ENCODE measurements around the gene TNN. TPM values are rescaled to one million over a fixed set of nuclear protein-coding genes. Genes with fewer than 3 reads are reported as not detected.

TNN gene
- total and polyA plus RNA-seq, 7 donors = 0.01 TPM; not detected in 5

GRCh38 chr1:175073061-175073460 lies 5.4 kb downstream of the TNN start:
- no peak for TF ChIP-seq CTCF (IDR thresholded peaks at IDR 0.05)
- Histone ChIP-seq H3K36me3 (ENCODE audit: insufficient read depth in 1 of 2, low read depth in 1 of 2) (no peaks in the 10 kb centered on the region), H3K4me3 (no peak overlapping the region), H3K9me3 (no peaks in the 10 kb centered on the region), H3K27me3 (ENCODE audit: insufficient read depth in 3 of 3, low read length in 2 of 3) (peaks cover 0 to 8% (median 0%) of the 10 kb centered on the region in 3 donors), H3K4me1 (no peaks in the 10 kb centered on the region), H3K27ac (no peak overlapping the region)
- ATAC-seq (peak; percentile 57 to 84 (median 66)), DNase-seq (no peak)
- WGBS, 3 donors = 49 to 54% (median 50%) methylated on average over 6 of the region's 6 CpGs
- intact Hi-C loops (cut with DNase I) = no loop called here

- no peak overlapping the region for H3K27ac ChIP-seq
Observed at GRCh38 chr1:175073633-175074032, 6.0 kb downstream of the TNN start.

GRCh38 chr1:175075572-175076568 lies 8.2 kb downstream of the TNN start:
- TF ChIP-seq CTCF (IDR thresholded peaks at IDR 0.05) = no peak
- 68 to 77% (median 69%) methylated on average over 14 of the region's 14 CpGs for WGBS, 3 donors
- DNase-seq (no peak), ATAC-seq (no peak)
- Histone ChIP-seq H3K4me3 (no peak overlapping the region), H3K27ac (no peak overlapping the region), H3K9me3 (no peaks in the 10 kb centered on the region), H3K4me1 (no peaks in the 10 kb centered on the region), H3K27me3 (ENCODE audit: insufficient read depth in 3 of 3, low read length in 2 of 3) (peaks cover 0 to 8% (median 0%) of the 10 kb centered on the region in 3 donors), H3K36me3 (ENCODE audit: insufficient read depth in 1 of 2, low read depth in 1 of 2) (no peaks in the 10 kb centered on the region)
- intact Hi-C loops (cut with DNase I) = no loop called here

More at GRCh38 chr1:175073633-175074032, 6.0 kb downstream of the TNN start:
- no peak for TF ChIP-seq CTCF (IDR thresholded peaks at IDR 0.05)
- no peak for ATAC-seq
- Histone ChIP-seq H3K4me1 (no peaks in the 10 kb centered on the region), H3K27me3 (ENCODE audit: insufficient read depth in 3 of 3, low read length in 2 of 3) (peaks cover 0 to 8% (median 0%) of the 10 kb centered on the region in 3 donors), H3K36me3 (ENCODE audit: insufficient read depth in 1 of 2, low read depth in 1 of 2) (no peaks in the 10 kb centered on the region), H3K9me3 (no peaks in the 10 kb centered on the region), H3K4me3 (no peak overlapping the region)
- DNase-seq = no peak
- WGBS, 3 donors = 48 to 70% (median 68%) methylated on average over 5 of the region's 5 CpGs
- intact Hi-C loops (cut with DNase I) = no loop called here

GRCh38 chr1:175077356-175078030 lies 9.9 kb downstream of the TNN start:
- 86 to 87% (median 86%) methylated on average over 12 of the region's 12 CpGs for WGBS, 3 donors
- H3K36me3 ChIP-seq (ENCODE audit: insufficient read depth in 1 of 2, low read depth in 1 of 2) = no peaks in the 10 kb centered on the region
- ATAC-seq (no peak), DNase-seq (no peak)
- no peak for TF ChIP-seq CTCF (IDR thresholded peaks at IDR 0.05)
- H3K9me3 ChIP-seq = no peaks in the 10 kb centered on the region
- no peaks in the 10 kb centered on the region for H3K27me3 ChIP-seq (ENCODE audit: insufficient read depth in 3 of 3, low read length in 2 of 3)
- H3K4me3 ChIP-seq = no peak overlapping the region
- no peaks in the 10 kb centered on the region for H3K4me1 ChIP-seq
- intact Hi-C loops (cut with DNase I) = no loop called here
- H3K27ac ChIP-seq = no peak overlapping the region

All from psoas muscle (tissue), 8 donors.